ENCODE data around the gene SCO1. TPM values are rescaled to one million over a fixed set of nuclear protein-coding genes. Genes with fewer than 3 reads are reported as not detected.

Gene SCO1
- total RNA-seq, 1 donor from 2014 or later, result 32.4 TPM

GRCh38 chr17:10681866-10682446 lies 15.4 kb downstream of the SCO1 start:
- no peaks in the 10 kb centered on the region for H3K27me3 Mint-ChIP-seq (ENCODE audit: insufficient read depth, low read depth)
- H3K9me3 ChIP-seq (ENCODE audit: low read depth), result no peaks in the 10 kb centered on the region
- no peaks in the 10 kb centered on the region for H3K9me3 Mint-ChIP-seq
- H3K4me1 Mint-ChIP-seq, result no peaks in the 10 kb centered on the region
- peaks cover 3% of the 10 kb centered on the region for H4K20me1 ChIP-seq (ENCODE audit: low read depth)
- H3K27ac Mint-ChIP-seq, result no peak overlapping the region
- peaks cover 5% of the 10 kb centered on the region for H3K36me3 ChIP-seq
- no peaks in the 10 kb centered on the region for H3K27me3 ChIP-seq
- peaks cover 6% of the 10 kb centered on the region for H3K79me2 ChIP-seq (ENCODE audit: low read depth)
- TF ChIP-seq EZH2 (IDR thresholded peaks at IDR 0.05) (no peak), EZH2phosphoT487 (IDR thresholded peaks at IDR 0.05) (no peak)
- TF ChIP-seq, protein P1, sequence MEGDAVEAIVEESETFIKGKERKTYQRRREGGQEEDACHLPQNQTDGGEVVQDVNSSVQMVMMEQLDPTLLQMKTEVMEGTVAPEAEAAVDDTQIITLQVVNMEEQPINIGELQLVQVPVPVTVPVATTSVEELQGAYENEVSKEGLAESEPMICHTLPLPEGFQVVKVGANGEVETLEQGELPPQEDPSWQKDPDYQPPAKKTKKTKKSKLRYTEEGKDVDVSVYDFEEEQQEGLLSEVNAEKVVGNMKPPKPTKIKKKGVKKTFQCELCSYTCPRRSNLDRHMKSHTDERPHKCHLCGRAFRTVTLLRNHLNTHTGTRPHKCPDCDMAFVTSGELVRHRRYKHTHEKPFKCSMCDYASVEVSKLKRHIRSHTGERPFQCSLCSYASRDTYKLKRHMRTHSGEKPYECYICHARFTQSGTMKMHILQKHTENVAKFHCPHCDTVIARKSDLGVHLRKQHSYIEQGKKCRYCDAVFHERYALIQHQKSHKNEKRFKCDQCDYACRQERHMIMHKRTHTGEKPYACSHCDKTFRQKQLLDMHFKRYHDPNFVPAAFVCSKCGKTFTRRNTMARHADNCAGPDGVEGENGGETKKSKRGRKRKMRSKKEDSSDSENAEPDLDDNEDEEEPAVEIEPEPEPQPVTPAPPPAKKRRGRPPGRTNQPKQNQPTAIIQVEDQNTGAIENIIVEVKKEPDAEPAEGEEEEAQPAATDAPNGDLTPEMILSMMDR (IDR thresholded peaks at IDR 0.05), result no peak
- no peak overlapping the region for H3K4me3 Mint-ChIP-seq
- no peak overlapping the region for H3K4me3 ChIP-seq
- H3K9ac ChIP-seq, result no peak overlapping the region
- no peak overlapping the region for H3K27ac ChIP-seq
- no peak overlapping the region for H2AFZ ChIP-seq (replicated peaks)
- H3K4me1 ChIP-seq, result no peaks in the 10 kb centered on the region
- H3K36me3 Mint-ChIP-seq, result peaks cover 18% of the 10 kb centered on the region
- H3K4me2 ChIP-seq, result no peak overlapping the region
- DNase-seq (ENCODE audit: low spot score), result no peak
- peaks cover 3% of the 10 kb centered on the region for H3F3A ChIP-seq (ENCODE audit: low read depth)

- Histone ChIP-seq H3K9me3 (ENCODE audit: low read depth) (no peaks in the 10 kb centered on the region), H3K79me2 (ENCODE audit: low read depth) (no peaks in the 10 kb centered on the region), H4K20me1 (ENCODE audit: low read depth) (no peaks in the 10 kb centered on the region), H3K27ac (no peak overlapping the region), H3K4me1 (no peaks in the 10 kb centered on the region), H3K9ac (no peak overlapping the region), H3K36me3 (no peaks in the 10 kb centered on the region), H3K4me2 (no peak overlapping the region), H2AFZ (replicated peaks) (no peak overlapping the region), H3F3A (ENCODE audit: low read depth) (no peaks in the 10 kb centered on the region), H3K27me3 (no peaks in the 10 kb centered on the region), H3K4me3 (no peak overlapping the region)
- Mint-ChIP-seq H3K27me3 (ENCODE audit: insufficient read depth, low read depth) (no peaks in the 10 kb centered on the region), H3K27ac (no peak overlapping the region), H3K36me3 (peaks cover 11% of the 10 kb centered on the region), H3K9me3 (no peaks in the 10 kb centered on the region), H3K4me1 (no peaks in the 10 kb centered on the region), H3K4me3 (no peak overlapping the region)
- DNase-seq (ENCODE audit: low spot score), result no peak
- TF ChIP-seq EZH2 (IDR thresholded peaks at IDR 0.05) (no peak), EZH2phosphoT487 (IDR thresholded peaks at IDR 0.05) (no peak)
- TF ChIP-seq, protein P1 (IDR thresholded peaks at IDR 0.05), result no peak
Observed at GRCh38 chr17:10674704-10675103, 22.6 kb downstream of the SCO1 start.

DNA sequence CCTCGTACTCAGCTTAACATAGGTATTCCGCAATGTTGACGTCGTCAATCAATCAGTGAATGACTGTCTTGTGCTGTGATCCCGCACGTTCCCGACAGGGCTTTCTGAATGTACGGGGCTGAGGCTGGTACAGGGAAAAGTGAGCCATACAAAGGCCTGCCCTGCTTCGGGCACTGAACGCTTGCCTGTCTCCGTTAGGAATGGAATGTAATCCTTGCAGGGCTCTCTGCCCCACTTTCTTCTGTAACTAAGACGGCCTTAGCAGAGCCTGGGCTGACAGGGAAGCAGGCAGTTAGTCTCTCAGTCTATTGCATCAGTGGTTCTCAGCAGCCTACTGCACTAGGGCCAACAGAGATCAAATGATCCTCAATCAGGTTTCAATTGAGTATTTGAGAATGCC lies 24.0 kb downstream of the SCO1 start:
- Mint-ChIP-seq H3K4me1 (no peaks in the 10 kb centered on the region), H3K4me3 (no peak overlapping the region), H3K27ac (no peak overlapping the region), H3K36me3 (peaks cover 9% of the 10 kb centered on the region), H3K9me3 (no peaks in the 10 kb centered on the region), H3K27me3 (ENCODE audit: insufficient read depth, low read depth) (no peaks in the 10 kb centered on the region)
- no peak overlapping the region for H2AFZ ChIP-seq (replicated peaks)
- TF ChIP-seq EZH2phosphoT487 (IDR thresholded peaks at IDR 0.05) (no peak), EZH2 (IDR thresholded peaks at IDR 0.05) (no peak)
- TF ChIP-seq, protein P1 (IDR thresholded peaks at IDR 0.05), result no peak
- no peaks in the 10 kb centered on the region for H3K79me2 ChIP-seq (ENCODE audit: low read depth)
- no peaks in the 10 kb centered on the region for H3K27me3 ChIP-seq
- no peak overlapping the region for H3K4me2 ChIP-seq
- H3K9ac ChIP-seq, result no peak overlapping the region
- no peaks in the 10 kb centered on the region for H3F3A ChIP-seq (ENCODE audit: low read depth)
- no peak overlapping the region for H3K4me3 ChIP-seq
- H4K20me1 ChIP-seq (ENCODE audit: low read depth), result no peaks in the 10 kb centered on the region
- H3K36me3 ChIP-seq, result no peaks in the 10 kb centered on the region
- DNase-seq (ENCODE audit: low spot score), result peak; percentile 8
- H3K4me1 ChIP-seq, result no peaks in the 10 kb centered on the region
- no peaks in the 10 kb centered on the region for H3K9me3 ChIP-seq (ENCODE audit: low read depth)
- no peak overlapping the region for H3K27ac ChIP-seq
